GM19239 (cell line): ENCODE results near the gene SLC25A6.
A peak's percentile ranks its signal among the peaks of the same experiment; 100 is the strongest.
"Not testable (repeated sequence)": the region's sequence is repeated elsewhere in the genome, so short reads cannot be mapped to it uniquely, and the experiment has no call there.

Experiments
- DNase-seq: peaks from one replicate; pipeline ENCODE4 v3.0.0; 2011; ENCODE audit warnings: low spot score; ENCODE audit not compliant: insufficient read length
- FAIRE-seq: peaks from 2 replicates; lab custom pipeline; 2011; peaks lifted over from hg19 to GRCh38; lab: Jason Lieb, UNC

The SLC25A6 gene

DNA sequence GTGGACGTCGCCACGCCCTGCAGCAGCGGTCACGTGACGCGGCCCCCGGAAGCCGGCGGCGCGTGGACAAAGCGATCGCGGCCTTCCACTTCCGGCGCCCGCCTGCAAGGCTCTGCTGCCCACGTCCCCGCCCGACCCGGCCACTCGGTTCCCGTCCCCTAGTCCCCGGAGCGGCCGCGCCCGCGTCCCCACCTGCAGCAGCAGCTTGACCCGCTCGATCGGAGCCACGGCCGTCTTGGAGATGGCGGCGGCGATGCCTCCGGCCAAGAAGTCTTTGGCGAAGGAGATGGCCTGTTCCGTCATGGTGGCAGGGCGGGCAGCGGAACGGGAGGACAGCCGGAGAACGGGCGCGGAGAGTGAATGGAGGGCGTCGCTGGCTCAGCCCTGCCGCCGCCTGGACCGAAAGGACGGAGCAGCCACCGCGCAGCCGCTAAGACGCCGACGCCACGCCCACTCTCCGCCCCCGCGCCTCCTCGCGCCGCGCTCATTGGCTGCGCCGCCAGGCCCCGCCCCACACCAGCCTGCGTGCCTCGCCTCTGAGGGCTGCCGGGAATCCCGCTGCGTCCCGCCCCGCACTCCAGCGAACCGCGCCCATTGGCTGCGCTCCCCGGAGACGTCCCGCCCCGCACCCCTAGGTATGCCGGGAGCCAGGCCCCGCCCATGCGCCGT is at the start of gene SLC25A6:
Gene SLC25A6, minus strand, starts transcription at position 407 of the 669 bp plus-strand sequence. Its CDS starts 104 bp downstream, at position 303.
- FAIRE-seq (peak; percentile 99), DNase-seq (peak; percentile 97)

DNA sequence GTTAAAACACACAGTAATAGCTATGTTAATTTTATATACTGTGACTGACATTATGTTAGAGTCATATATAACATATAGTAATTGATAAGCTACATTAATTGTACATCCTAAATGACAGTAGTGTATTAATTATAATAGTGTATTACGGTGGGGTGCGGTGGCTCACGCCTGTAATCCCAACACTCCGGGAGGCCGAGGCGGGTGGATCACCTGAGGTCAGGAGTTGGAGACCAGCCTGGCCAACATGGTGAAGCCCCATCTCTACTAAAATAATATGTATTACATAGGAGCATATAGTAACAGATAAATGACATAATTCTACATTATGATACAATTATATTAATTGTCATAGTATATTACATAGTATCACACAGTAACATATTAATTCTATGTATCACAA is 48.6 kb upstream of the SLC25A6 start:
- DNase-seq (no peak), FAIRE-seq (no peak)

DNA sequence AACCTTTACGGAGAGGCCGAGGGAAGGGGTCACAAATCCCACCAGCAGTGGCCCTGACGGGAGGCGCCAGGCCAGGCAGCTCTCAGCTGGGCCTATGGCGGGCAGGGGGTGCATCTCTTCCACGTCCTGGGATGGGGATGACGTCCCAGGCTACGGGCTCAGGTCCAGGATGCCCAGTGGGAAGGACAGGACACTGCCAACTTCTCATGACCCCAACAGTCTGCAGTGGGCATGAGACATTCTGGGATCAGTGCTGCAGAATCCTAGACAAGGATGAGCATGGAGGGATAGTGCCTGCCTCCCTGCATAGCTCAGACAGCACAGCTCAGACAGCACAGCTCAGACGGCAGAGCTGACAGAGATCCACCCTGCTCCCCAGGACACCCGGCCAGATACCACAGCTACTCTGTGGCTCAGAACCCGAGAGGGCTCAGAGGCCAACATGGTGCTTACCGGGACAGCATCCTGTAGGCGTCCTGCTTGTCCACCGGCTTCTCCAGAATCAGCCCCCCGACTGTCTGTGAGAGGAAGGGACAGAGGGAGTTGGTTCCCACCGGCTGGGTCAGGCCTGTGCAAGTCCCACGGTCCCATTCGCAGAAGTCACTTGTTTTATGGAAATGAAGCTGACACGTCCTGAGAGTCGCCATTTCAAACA is 43.5 kb upstream of the SLC25A6 start:
- FAIRE-seq (no peak), DNase-seq (no peak)

DNA sequence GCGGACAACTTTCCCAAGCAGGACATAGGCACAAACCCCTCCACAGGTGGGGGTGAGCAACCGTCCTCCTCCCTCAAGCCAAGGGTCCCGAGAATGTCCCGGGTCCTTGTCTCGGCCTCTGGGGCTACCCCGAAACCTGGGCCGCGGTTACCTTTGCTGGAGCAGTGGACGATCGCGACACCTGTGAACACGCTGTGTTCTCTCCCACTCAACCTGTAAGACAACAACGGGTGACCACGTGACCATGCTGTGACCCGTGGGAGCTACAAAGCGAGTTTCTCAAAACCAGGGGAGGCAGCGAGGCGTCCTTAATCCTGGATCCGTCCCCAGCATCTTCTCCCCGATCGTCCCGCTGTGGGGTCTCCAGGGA is 42.9 kb upstream of the SLC25A6 start:
- no peak for FAIRE-seq

DNA sequence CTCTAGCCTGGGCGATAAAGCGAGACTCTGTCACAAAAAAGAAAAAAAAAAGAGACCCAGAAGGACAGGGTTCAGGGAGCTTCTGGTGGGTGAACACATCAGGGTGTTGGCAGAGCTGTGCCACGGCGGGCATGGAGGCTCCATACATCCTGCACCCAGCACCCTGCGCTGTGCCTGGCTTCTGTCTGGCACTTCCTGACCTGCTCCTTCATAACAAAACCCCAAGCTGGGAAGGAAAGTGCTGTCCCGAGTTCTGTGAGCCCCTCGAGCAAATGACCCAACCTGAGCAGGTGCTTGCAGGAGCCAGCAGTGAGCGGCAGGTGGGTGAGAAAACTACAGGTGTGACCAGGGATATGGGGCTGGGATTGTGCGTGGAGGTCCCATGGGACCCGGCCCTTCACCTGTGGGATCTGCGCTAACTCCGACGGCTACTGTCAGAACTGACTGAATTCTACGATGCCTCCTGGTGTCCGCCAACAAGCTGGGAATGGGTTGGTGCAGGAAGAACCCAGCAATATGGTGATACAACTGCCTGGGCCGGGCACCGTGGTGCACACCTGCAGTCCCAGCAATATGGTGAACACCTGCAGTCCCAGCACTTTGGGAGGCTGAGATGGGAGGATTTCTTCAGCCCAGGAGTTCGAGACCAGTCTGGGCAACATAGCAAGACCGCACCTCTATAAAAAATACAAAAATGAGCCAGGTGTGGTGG is 41.9 kb upstream of the SLC25A6 start:
- FAIRE-seq = no peak
- no peak for DNase-seq

More for the DNA sequence above, 42.9 kb upstream of the SLC25A6 start:
- DNase-seq = no peak

DNA sequence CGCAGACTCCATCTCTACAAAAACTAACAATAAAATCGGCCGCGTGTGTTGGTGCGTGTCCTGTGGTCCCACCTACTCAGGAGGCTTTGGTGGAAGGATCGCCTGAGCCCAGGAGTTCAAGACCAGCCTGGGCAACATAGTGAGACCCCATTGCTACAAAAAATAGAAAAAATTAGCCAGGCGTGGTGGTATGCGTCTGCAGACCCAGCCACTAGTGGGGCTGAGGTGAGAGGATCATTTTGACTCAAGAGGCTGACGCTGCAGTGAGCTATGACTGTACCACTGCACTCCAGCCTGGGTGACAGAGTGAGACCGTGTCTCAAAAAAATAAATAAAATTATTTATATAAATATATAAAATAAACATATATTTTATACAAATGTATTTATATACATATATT is 38.5 kb upstream of the SLC25A6 start:
- FAIRE-seq = no peak
- no peak for DNase-seq

DNA sequence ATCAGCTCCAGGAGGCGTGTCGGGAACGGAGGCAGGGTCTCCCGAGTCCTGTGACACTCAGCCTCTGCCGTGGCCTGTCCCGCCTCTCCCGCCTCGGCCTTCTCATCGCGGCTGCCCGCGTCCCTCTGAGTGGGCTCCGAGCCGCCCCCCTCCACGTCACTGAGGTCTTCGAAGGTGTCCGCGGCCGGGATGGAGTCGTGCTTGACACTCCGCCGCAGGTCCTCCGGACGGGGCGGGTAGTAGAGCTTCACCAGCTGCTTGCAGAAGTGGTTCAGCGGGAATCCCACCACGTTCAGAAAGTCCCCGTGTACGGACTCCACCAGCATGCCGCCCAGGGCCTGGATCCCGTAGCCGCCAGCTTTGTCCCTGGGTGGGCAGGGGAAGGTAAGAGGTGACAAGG is 35.8 kb upstream of the SLC25A6 start:
- no peak for FAIRE-seq
- DNase-seq = no peak

DNA sequence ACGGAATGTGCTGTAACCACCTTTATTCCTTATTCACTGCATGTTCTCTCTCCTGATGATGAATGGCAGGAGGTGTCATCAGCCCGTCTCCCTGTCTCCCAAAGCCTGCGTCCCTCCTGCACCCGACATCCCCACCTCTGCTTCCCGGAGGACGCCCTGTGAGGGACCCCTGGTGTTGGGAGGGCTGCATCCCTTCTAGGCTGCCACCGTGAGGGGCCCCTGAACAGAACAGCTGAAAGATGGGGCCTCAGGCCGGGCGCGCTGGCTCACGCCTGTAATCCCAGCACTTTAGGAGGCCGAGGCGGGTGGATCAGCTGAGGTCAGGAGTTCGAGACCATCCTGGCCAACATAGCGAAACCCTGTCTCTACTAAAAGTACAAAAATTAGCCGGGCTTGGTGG is 34.4 kb upstream of the SLC25A6 start:
- not testable (repeated sequence) for FAIRE-seq, DNase-seq

DNA sequence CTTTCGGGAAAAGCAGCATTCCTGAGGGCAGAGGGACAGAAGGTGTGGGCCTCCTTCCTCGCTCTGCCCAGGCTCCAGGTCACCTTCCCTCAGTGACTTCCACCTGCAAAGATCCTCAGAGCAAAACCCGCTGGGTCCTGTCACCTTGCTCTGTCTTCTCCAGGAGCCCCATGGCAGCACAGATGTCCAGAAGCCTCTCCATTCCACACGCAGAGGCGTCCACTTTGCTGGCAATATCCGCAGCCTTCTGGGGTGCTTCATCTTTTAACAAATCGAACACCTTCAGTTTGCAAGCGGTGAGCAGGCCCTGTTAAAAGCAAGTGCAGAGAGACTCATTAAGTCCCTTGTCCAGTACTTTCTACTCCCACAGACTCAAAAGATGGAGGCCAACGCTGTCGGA is 33.5 kb upstream of the SLC25A6 start:
- DNase-seq (no peak), FAIRE-seq (no peak)

DNA sequence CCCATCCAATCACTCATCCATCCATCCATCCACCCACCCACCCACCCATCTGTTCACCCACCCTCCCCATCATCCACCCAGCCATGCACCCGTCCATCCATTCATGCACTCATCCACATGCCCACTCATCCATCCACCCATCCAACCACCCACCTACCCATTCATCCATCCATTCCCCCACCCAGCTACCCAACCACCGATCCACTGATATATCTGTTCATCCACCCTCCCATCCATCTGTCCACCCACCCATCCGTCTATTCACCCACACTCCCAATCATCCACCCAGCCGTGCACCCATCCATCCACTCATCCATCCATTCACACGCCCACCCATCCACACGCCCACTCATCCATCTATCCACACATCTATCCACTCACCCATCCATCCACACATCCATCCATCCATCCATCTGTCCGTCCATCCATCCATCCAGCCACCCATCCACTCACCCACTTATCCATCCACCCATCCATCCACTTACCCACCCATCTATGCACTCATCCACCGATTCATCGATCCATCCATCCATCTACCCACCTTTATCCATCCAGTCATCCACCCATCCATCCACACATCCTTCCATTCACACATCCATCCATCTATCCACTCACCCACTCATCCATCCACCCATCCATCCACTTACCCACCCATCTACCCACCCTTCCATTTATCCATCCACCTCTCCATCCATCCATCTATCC is 32.4 kb upstream of the SLC25A6 start:
- DNase-seq (no peak), FAIRE-seq (no peak)

DNA sequence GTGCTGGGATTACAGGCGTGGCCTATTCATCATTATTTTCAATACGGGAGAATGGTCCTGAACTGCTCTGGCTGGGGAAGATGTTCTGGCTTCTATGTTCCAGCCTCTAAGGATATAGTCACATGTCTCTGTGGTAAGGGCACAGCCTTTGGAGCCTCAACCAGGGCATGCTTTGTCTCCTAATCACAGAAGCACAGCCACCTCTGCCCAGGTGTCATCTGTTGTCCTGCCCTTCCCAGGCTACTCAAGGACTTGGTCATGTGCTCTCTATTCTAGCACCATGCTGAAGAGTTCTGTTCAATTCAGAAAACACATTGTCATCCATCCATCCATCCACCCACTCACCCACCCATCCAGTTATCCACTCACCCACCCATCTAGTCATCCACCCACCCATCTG is 31.3 kb upstream of the SLC25A6 start:
- FAIRE-seq = no peak
- DNase-seq = no peak

DNA sequence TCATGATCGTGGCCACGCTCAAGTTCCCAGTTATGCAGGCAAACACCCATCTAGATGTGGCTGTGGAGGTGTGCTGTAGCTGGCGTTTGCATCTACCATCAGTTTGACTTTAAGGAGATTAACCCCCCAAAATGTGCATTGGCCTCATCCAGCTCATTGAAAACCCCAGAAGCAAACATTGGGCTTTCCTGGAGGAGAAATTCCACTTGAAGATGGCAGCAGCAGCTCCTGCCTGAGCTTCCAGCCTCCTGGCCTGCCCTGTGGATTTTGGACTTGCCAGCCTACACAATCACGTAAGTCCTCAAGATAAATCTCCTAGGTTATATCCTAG is 30.2 kb upstream of the SLC25A6 start:
- DNase-seq (no peak), FAIRE-seq (no peak)

DNA sequence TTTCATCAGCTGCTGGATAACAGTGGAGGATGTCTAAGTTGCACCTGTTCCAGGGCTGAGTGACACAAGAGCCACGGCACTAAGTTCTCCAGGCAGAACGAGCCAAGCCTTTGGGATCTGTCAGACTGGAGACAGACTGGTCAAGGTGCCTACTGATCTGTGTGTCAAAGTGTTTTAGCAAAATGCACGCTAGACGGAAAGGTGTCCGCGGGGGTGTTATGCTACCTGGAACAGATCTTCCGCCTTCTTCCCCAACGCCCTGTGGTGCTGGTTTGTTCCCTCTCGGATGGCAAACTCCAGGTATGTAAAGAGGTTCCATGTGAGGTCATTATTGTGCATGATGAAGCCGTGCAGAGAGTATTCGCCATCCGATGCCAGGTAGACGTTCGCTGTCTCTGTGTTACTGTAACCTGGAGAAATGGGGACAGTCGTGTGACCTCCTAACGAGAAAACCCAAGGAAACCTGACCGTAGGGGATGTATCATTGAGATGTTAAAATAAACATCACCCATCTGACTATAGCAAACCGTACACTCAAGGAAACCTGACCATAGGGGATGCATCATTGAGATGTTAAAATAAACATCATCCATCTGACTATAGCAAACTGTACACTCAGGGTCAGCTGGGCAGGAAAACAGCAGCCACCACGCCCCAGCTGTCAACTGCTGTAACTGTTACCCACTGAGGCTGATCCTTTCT is 29.7 kb upstream of the SLC25A6 start:
- DNase-seq = no peak
- FAIRE-seq = no peak

DNA sequence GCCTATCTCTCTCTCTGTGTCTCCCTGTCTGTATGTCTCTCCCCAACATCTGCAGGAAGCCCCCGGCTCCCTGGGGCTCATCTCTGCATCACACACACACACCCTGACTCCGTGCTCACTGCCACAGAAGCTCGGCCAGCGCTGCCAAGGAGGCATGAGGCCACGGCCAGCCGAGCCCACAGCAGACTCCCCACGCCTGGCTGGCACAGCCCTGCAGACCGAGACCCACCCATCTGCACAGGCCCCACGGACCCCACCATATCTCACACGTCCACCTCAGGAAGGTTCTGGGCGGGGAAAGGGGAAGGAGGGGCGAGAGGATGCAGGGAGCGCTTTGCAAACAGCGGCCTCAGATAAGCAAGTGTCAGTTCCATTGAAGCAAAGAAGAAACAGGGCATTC is 28.5 kb upstream of the SLC25A6 start:
- FAIRE-seq (no peak), DNase-seq (no peak)

DNA sequence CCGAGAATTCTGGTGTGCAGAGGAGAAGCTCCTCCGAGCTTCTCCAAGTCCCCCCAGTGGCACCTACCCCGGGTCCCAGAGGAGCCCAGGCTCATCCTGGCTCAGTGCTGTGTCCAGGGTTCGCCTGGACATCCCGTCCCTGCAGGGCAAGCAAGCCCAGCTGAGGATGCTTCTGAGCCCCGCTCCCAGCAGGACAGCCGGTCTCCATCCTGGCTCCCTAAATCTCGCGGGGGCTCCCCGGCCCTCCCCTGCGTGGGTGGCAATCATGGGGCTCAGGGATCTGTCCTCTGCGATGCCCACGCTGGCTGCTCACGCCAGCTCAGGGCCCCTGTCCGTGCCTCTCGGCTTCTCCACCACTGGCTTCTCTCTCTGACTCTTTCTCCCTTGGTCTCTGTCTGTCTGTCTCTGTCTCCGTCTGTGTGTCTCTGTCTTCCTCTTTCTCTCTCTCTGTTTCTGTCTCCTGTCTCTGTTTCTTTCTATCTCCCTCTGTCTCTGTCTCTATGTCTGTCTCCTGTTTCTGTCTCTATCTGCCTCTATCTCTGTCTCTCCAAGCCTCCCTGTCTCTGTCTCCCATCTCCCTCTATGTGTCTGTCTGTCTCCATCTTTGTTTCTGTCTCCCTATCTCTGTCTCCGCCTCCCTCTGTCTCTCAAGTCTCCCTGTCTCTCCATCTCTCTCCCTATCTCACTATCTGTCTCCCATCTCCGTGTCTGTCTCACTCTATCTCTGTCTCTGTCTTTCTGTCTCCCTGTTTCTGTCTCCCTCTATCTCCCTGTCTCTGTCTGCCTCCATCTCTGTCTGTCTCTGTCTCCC is 27.8 kb upstream of the SLC25A6 start:
- no peak for DNase-seq
- no peak for FAIRE-seq

DNA sequence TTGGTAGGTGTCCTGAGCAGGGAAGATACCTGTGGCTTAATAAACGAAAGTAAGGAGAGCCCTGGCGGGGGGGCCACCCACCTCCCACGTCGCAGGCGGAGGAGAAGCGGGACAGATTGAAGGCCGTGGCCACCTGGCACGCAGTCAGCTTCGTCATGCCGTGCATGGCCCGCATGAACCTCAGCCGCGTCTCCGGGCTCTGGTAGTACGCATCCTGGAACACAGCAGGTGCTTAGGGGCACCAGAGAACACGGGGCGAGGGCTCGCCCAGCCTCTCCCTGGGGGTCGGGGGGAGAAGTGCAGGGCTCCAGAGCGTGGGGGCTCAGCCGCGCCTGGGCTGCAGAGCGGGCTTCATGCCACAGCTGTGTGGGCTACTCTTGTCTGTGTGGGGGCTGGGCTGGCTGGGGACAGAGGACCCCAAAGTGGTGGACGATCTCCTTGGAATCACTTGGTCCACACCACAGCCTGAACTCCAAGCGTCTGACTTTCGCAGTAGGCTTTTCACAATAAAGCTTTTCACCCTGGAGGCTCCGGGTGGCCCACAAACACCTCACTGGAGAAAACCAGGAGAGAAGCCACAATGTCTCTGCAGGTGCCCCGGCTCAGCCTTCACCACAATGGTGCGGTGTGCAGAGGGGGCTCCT is 27.1 kb upstream of the SLC25A6 start:
- DNase-seq (no peak), FAIRE-seq (no peak)

DNA sequence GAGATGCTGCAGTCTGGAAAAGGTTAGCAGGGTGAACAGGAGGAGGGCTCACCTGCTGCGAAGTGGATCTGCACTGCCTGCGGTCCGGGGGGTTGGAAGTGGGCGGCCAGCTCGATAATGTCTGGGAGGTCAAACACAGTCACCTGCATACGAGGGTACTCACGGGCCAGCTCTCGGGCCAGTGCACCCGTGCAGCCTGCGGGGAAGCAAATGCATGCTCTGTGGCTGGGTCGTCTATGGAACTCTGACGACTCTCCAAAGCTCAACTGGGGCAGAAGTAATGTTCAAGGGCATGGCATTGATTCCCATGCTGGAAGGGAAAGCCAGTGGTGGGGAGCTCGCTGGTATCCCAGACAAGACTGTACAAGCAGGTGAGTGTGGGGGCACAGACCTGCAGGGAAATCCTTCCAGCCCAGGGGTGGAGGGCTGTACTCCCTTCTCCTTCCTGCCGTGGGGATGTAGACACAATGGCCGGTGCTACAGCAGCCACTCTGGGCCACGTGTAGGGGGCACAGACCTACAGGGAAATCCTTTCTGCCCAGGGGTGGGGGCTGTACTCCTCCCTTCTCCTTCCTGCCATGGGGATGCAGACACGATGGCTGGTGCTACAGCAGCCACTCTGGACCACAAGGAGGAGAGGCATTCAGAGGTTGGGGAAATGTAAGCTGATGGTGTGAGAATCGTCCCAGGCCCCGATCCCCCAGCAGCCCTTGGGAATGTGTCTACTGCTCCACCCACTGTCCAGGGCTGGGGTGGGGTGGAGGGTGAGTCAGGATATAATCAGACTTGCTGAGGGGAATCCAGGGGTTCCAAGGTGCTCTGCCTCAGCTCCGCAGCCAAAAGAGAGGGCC is 26.2 kb upstream of the SLC25A6 start:
- FAIRE-seq (no peak), DNase-seq (no peak)
